Measurements from ENCODE around the gene GRIPAP1. TPM values are rescaled to one million over a fixed set of nuclear protein-coding genes. Genes with fewer than 3 reads are reported as not detected.
"Not testable (repeated sequence)": the region's sequence is repeated elsewhere in the genome, so short reads cannot be mapped to it uniquely, and the experiment has no call there.

The GRIPAP1 gene
- total RNA-seq, 1 experiment from 2014 or later: 46.6 TPM

DNA sequence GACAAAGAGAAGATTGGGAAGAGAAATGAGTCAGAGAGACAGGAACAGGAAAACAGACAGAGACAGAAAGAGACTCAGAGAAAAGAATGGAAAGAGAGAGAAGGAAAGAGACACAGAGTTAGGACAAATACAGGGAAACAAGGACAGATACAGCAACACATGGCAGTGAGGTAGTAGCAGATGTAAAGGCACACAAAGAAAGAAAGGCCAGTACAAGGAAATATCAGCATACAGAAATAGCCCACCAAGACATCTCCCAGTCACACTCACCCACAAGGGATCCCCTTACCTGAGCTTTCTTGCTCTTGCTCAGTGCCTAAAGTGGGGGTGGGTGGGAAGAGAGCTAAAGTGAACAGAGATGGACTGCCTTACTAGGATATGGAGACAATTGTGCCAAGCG, 4.2 kb downstream of the GRIPAP1 start:
- DNase-seq (ENCODE audit: low read depth): no peak

DNA sequence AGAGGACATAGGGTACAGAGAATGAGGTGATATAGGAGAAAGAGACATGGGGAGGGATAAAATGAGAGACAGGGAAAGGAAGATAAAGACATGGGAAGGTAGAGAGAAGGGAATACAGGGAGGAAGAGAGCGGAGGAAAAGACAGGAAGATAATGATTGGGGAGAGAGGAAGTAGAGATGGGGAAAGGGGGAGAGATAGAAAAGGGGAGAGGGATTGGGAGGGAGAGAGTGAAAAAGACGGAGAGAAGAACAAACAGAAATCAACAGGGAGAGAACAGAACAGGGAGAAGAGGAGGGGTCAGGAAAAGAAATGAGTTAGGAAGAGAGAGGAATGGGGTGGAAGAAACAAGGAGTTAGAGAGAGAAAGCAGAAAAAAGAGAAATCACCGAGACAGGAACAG, 4.6 kb downstream of the GRIPAP1 start:
- DNase-seq (ENCODE audit: low read depth): no peak

DNA sequence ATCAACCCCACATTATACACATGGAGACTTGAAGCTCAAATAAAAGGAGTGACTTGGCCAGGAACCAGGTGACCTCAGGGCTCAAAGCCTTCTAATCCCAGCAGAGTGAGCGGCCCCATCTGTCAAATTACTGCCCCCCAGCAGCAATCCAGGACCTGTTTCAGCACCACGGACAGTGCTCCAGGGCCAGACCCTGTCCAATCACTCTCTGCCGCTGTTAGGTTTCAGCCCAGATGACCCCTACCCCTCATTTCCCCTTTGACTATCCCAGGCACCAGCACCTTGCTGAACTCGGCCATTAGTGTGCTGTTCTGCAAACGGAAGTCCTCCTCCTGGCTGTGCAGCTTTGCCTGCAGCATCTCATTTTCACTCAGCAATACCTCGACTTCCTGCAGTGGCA, 5.1 kb downstream of the GRIPAP1 start:
- DNase-seq (ENCODE audit: low read depth): no peak

DNA sequence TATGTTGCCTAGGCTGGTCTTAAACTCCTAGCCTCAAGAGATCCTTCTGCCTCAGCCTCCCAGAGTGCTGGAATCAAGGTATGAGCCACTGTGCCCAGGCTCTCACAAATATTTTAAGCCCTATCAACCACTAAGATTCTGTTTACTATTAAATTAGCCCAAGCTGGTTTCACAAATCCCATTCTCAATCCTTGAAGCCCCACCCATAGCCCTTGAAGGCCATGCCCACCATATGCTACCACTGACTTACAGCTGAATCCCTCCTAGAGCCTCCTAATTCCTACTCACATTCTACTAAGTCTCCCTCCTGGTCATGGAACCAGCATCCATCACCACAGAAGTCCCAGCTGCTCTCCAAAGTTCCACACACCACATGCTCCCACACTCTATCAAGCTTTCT, 9.7 kb downstream of the GRIPAP1 start:
- DNase-seq (ENCODE audit: low read depth): no peak

DNA sequence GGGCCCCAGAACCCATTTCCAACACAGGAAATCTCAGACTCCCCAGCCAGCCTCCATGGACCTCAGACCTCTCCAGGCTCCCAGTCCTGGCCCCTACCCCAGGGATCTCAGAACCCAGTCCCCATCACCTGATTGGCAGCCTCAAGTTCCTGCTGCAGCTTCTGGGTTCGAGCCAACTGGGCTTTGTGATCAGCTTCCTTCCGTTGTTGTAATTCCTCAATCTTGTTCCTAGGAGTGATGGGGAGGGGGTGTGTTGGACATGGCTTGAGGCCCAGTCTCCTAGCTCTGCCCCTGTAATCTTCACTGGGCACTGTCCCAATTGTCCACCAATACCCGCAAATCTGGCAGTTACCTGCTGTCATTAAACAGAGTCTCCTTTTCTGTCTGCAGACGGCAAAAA, 12.6 kb downstream of the GRIPAP1 start:
- DNase-seq (ENCODE audit: low read depth): no peak

DNA sequence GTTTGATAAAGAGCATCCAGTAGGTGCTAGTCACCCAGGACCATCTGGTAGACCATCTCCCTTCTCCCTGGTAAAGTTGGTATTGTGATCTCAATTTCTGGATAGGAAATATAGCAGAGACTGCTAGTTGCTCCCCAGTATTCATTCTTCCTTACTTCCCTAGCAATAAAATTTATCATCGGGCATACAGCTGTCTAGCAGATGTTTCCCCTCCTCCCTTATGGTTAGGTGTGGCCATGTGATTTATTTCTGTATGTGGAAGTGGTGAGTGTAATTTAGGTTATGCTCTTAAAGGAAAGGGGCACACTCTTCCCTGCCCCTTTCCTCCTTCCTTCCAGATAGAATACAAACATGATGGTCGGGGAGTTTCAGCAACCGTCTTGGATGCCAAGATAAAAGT, 18.2 kb downstream of the GRIPAP1 start:
- DNase-seq (ENCODE audit: low read depth): no peak

DNA sequence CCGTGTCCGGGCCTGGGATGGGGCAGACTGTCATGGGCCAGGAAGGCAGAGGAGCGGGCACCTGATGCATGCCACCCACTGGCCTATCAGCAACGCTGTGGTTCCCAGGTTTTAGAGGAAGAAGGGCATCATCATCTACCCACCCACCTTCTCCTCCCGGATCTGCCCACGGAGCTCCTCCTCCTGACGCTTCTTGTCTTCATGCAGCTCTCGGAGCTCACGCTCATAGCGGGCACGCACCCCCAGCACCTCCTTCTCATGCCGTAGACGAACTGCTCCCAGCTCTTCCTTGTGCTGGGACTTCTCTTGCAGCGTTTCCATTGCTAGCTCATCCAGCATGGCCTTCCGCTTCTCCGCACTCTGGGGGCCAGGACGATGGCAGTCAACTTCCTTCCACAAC, 19.0 kb downstream of the GRIPAP1 start:
- no peak for DNase-seq (ENCODE audit: low read depth)

DNA sequence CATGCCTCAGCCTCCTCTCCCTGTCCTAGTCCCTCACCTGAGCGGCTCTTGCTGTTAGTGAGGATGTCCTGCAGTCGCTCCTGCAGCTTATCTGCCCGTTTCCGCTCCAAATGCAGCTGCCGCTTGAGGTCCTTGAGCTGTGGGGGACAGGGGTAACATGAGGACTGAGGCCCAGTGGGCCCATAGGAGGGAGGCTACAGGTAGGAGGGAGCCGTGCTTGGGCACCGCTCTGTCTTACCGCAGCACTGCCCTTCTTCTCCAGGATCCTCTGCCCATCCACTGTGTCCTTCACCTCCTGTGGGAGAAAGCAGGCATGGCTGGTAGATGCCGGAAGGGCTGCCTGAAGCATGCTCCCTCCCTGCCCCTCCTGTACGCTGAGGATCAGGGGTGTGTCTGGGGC, 20.9 kb downstream of the GRIPAP1 start:
- DNase-seq (ENCODE audit: low read depth): no peak

DNA sequence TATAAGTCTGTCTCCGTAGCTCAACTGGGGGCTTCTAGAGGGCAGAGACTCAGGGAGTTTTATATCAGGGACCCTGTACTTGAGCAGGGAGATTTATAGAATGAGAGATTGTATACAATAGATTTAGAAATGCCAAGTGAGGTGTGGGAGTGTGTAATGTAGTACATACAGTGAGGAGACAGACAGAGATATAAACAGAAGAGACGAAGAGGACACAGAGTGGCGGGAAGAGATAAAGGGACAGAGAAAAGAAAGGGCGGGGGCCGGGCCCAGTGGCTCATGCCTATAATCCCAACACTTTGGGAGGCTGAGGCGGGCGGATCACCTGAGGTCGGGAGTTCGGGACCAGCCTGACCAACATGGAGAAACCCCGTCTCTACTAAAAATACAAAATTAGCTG, 21.7 kb downstream of the GRIPAP1 start:
- not testable (repeated sequence) for DNase-seq (ENCODE audit: low read depth)

DNA sequence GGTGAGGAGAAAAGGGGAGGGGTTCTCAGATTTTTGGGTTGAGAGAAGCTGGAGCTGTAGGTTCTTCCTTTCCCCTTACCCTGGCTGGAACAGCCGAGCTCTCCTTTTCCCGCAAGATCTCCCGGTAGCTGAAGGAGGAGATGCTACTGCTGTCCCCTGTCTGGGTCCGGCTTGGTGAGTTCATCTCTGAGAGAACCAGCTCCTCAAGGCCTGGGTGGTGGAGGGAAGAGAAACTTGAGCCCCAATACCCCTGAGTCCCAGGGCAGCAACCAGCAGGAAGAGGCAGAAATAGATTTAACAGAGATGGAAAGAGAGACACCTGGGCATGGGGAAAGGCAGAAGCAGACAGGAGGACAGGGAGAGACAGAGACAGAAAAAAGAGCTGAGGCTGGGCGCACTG, 23.8 kb downstream of the GRIPAP1 start:
- DNase-seq (ENCODE audit: low read depth): no peak

DNA sequence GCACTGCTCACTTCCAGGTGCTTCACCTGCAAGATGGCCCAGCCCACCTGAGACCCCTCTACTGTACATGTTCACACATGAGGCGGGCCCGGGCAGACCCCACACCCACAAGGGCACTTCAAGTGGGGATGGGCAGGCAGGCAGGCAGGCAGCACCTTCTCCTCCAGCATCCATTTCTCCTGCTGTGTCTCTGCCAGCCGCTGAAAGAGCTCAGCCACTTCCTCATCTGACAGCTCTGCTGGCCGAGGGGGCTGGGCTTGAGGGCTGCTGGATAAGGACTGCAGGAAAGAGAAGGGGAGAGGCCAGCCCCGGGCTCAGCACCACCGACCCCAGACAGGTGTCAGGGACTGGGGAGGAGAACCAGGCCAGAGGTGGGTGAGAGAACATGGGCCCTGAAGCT, 26.0 kb downstream of the GRIPAP1 start:
- DNase-seq (ENCODE audit: low read depth): no peak

DNA sequence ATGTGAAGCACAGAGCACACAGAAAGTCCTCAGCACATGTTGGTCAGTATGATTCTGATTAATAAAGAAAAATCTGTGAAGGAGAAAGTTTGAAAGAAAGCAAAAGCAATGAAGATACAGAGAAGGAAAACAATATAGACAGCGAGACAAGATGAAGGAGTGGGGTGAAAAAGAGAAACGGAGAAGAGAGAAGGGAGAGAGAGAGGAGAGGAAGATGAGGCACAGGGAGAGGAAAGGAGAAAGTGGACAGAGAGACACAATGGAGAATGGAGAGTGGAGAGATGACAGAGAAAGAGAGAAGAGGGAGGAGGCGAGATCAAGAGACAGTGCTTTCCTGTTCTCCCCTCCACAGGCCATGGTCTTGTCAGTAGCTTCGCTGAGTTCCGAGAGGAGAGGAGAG, 26.5 kb downstream of the GRIPAP1 start:
- DNase-seq (ENCODE audit: low read depth): no peak

DNA sequence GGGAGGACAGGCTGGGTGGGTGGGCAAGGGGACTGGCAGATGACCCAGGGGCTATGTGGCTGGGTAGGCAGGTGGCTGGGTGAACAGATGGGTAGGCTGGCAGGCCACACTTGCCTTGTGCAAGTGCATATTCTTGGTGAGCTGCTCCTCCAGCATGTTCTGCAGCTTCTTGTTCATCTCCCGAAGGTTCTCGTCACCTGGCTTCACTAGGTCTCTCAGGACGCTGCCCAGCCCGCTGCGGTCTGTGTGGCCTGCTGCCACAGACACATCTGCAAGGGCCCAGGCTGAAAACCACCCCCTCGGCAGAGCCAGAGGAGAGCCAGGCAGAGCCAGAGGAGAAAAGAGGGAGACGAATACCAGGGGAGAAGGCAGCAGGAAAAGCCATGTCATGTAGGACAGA, 27.0 kb downstream of the GRIPAP1 start:
- no peak for DNase-seq (ENCODE audit: low read depth)

DNA sequence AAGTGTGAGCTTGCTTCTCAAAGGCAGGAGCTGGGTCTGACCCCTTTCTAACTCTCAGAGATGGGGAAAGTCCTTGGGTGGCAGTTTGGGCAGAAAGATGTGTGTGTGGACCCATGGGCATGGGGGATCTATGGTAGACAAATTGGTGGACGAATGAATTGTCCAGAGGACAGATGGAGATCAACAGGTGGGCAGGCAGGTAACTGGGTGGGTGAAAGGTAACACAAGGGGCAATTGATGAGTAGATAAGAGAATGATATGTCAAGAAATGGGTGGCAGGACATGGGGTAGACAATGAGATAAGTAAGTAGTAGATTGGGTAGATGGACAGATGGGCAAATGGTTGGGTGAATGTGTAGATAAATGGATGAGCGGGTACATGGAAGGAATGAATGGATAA, 27.5 kb downstream of the GRIPAP1 start:
- no peak for DNase-seq (ENCODE audit: low read depth)

DNA sequence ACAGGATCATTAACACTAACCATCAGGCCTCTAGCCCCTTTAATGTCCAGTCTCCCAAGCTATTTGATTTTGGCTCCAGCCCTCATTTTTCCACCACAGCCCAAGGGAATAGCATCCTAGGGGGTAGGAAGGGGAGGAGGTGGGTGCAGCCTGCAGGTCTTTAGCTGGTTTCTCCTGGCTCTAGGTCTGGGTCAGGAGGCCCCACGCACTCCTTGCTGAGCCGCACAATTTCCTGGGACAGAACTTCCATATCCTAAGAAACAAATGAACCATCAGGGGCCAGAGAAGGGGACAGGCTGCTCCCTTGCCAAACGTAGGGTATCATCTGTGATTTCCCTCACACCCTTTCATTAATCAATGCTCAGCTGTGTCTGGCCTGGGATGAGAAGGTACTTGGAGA, 28.0 kb downstream of the GRIPAP1 start:
- no peak for DNase-seq (ENCODE audit: low read depth)

DNA sequence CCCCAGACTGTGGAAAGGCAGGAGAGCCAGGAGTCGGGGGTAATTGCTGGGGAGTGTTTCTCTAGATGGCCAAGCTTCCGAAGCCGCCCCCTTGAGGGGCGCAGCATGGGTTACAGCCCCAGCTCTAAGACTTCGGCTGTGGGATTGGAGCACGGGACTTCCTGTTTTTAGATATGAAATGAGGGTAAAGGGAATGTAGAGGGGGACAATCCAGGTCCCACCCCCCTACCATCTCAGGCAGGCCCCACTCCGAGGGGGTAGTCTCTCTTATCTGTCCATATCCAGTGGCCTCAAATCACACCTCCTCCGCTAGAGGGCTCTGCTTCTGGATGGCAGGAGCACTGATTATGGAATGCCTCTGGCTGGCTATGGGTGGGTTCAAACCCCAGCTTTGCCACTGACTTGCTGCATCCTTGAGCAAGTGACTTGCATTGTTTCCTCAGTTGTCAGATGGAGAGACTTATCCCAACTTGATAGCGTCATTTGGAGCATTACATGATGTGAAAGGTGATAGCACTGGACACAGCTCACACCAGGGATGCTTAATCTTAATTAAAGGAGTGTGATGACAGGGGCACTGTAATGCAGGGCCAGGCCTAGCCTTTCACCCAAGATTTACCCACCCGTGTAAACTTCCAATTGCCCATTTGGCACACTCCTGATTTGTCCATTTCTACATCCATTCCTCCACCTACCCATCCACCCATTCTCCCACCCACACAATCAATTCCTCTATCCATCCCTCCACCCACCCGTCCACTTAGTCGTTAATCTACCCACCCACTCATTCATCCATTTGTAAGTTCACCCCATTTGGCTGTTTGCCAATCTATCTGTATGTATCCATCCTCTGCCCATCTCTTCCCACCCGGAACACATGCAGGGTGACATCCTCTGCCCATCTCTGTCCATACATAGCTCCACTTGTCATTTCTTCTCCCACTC, 29.6 kb downstream of the GRIPAP1 start:
- DNase-seq (ENCODE audit: low read depth): peak; percentile 65

DNA sequence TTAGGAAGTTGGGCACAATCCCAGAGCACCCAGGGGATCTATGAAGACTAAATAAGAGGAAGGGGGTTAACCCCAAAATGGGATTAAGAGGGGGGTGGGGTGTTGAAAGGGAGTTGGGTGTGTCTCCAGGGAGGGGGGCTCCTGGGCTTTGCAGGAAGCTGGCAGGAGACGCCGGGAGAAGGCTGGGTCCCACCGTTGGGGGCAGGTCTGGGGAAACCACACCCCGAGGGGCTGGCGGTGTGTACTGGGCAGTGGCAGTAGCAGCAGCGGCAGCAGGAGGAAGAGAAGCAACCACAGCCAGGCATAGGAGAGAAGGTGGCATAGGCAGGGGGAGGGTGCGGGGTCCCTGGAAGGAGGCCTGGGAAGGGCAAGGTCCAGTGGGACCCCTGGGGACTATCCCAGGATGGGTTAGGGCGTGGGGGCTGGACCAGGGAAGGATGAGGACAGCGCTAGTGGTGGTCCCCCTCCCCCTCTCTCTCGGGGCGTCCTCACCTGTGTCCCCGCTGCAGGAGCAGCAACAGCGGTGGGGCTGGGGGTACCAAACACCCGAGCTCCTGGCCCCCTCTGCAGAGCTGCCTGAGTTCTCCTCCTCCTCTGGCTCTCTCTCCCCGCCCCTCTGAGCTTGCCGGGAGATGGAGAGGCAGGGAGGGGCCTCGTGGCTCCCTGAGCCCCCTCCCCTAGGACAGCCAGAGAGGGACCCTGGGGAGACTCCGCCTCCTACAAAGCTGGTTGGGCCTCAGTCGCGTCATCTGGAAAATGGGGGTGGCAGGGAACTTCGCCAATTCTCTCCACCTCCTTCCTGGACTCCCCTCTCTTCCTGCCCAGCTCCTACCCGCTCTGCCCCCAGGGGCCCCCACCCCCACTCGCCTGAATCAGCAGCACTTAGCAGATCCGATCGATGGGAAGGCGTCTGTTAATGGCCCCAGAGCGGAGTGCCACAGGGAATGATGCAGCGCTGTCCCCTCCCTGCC, 30.5 kb downstream of the GRIPAP1 start, which contains the start of gene KCND1:
KCND1 (minus strand) TSS at position 596 of the 971 bp plus-strand sequence. CDS start 1,573 bp downstream, outside the sequence.
- DNase-seq (ENCODE audit: low read depth): peak; percentile 79

DNA sequence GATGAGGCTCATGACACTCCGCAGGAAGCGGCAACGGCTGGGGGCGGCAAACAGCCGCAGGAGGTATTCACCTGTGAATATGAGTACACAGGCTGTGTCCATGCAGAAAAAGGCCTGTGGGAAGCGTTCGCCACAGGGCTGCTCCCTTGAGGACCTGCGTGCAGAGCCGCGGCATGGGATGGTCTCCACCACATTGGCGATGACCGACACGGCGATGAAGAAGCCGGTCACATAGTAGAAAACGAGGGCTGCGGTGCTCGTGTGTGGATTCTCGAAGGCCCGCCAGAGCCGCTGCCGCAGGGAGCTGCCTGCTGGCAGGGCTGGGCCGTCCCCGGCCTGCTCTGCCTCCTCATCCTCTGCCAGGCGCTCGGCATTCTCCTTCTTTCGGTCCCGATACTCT, 32.6 kb downstream of the GRIPAP1 start:
- no peak for DNase-seq (ENCODE audit: low read depth)

DNA sequence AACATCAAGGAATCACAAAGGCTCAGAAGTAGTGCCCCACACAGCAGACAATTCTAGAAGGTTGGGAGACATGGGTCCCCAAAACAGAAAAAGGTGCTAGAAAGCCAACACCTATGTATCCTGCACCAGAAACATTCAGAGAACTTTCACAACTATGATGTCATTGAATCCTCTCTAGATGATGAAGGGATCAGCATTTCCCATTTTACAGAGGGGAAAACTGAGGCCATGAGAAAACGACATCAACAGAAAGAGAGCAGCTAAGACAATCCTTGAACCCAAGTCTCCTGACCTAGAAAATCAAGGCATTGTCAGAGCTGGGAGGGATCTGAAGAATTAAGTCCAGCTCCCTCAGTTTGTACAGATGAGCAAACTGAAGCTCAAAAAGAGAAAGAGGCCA, 33.7 kb downstream of the GRIPAP1 start:
- no peak for DNase-seq (ENCODE audit: low read depth)

DNA sequence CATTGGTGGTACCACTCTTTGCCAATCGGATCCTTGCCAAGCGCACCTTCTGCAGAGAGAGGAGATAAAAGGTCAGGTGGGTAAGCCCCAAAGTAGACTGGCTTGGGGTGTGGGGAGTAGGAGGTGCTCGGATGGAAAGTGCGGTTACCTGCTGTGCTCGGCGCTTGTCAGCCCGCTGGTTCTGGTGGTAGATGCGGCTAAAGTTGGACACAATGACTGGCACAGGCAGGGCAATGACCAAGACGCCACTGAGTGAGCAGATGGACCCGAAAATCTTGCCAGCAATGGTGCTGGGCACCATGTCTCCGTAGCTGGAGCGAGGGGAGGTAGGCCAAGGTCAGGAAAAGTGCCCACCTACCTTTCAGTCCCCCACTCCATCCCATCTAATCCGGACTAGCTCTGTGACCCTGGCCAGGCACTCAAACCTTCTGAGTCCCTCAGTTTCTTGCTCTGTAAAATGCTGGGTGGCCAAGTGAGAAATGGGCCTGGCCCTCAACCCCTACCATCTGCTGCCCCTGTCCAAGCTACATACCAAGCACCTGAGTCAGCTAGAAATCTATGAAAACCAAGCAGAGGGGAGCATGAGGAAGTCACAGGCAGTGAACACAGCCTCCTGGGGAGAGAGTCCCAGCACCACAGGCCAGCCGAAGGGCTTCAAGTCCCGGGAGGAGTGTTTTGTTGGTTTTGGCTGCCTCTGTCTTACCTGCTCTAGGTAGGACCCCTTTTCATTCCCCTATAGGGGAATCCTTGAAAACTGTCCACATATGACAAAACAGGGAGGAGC, 35.1 kb downstream of the GRIPAP1 start:
- peak; percentile 73 for DNase-seq (ENCODE audit: low read depth)

DNA sequence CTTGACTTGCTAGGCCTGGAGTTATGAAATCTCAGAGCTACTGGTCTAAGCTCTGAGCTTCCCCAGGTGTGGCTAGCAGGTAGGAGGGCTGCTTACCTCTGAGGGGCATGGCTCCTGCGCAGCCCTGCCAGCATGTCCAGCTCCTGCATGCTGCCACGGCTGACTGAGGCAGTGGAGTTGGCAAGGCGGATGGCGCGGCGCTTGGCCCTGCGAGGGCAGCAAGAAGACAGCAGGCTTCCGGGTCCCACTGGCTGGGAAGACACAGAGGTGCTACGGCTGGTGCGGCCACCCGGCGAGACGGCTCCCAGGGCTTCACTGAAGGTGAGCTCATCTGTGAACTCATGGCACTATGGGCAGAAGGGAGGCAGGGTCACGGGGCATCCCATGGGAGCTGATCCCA, 36.1 kb downstream of the GRIPAP1 start:
- DNase-seq (ENCODE audit: low read depth): no peak
